Measurements from ENCODE around the gene OR1J4.
"Not testable (repeated sequence)": the region's sequence is repeated elsewhere in the genome, so short reads cannot be mapped to it uniquely, and the experiment has no call there.

OR1J4 gene

GRCh38 chr9:122518841-122519240 lies at the start of gene OR1J4:
OR1J4 (plus strand) TSS chr9:122519141; CDS start chr9:122519141, 0 bp downstream.
- DNase-seq: no peak

GRCh38 chr9:122474561-122474960 lies 44.4 kb upstream of the OR1J4 start:
- no peak for DNase-seq

GRCh38 chr9:122475717-122476116 lies 43.2 kb upstream of the OR1J4 start:
- DNase-seq: no peak

GRCh38 chr9:122477346-122477745 lies 41.6 kb upstream of the OR1J4 start:
- no peak for DNase-seq

GRCh38 chr9:122477826-122478225 lies 41.1 kb upstream of the OR1J4 start, which contains the start of gene OR1J1:
OR1J1 (minus strand) TSS chr9:122477926; CDS start chr9:122477926, 0 bp downstream.
- no peak for DNase-seq

GRCh38 chr9:122479062-122479461 lies 39.9 kb upstream of the OR1J4 start:
- no peak for DNase-seq

GRCh38 chr9:122498883-122499288 lies 20.1 kb upstream of the OR1J4 start:
- DNase-seq: no peak

- DNase-seq: no peak
Observed at GRCh38 chr9:122506964-122507363, 12.0 kb upstream of the OR1J4 start.

GRCh38 chr9:122510502-122510901 lies 8.4 kb upstream of the OR1J4 start, which contains the start of gene OR1J2:
OR1J2 (plus strand) TSS chr9:122510802; CDS start chr9:122510802, 0 bp downstream.
- DNase-seq: no peak

- DNase-seq: no peak
Observed at GRCh38 chr9:122518226-122518625, 715 bp upstream of the OR1J4 start.

GRCh38 chr9:122519376-122519775 lies 435 bp downstream of the OR1J4 start:
- no peak for DNase-seq

GRCh38 chr9:122526602-122527001 lies 7.7 kb downstream of the OR1J4 start:
- DNase-seq: no peak

GRCh38 chr9:122527193-122527592 lies 8.3 kb downstream of the OR1J4 start, which contains the start of gene OR1N1:
OR1N1 (minus strand) TSS chr9:122527293; CDS start chr9:122527293, 0 bp downstream.
- no peak for DNase-seq

GRCh38 chr9:122531157-122531556 lies 12.2 kb downstream of the OR1J4 start:
- DNase-seq: not testable (repeated sequence)

GRCh38 chr9:122536134-122536533 lies 17.2 kb downstream of the OR1J4 start:
- DNase-seq: no peak

GRCh38 chr9:122537066-122537465 lies 18.1 kb downstream of the OR1J4 start:
- DNase-seq: not testable (repeated sequence)

- no peak for DNase-seq
Observed at GRCh38 chr9:122538757-122539156, 19.8 kb downstream of the OR1J4 start.

- no peak for DNase-seq
Observed at GRCh38 chr9:122546196-122546595, 27.3 kb downstream of the OR1J4 start.

- no peak for DNase-seq
Observed at GRCh38 chr9:122551371-122551770, 32.4 kb downstream of the OR1J4 start.

- DNase-seq: no peak
Observed at GRCh38 chr9:122552812-122553211, 33.9 kb downstream of the OR1J4 start, which contains the start of gene OR1N2. OR1N2 (plus strand) TSS chr9:122553112; CDS start chr9:122553212, 100 bp downstream.

GRCh38 chr9:122561446-122561845 lies 42.5 kb downstream of the OR1J4 start:
- no peak for DNase-seq

GRCh38 chr9:122562134-122562760 lies 43.3 kb downstream of the OR1J4 start:
- DNase-seq: no peak

- DNase-seq: no peak
Observed at GRCh38 chr9:122567901-122568300, 49.0 kb downstream of the OR1J4 start.

All from nucleus accumbens (tissue), 56 donors.